SK-N-SH treated with all-trans-retinoic acid at 6 μM for 48 hours (cell line): Measurements from ENCODE around the gene SP7.

ENCODE experiments used
- ATAC-seq: fragments of 200-7000 bp; cut with Tn5 transposase; 3 replicates; pipeline ENCODE4 v1.9.1; 2020; ENCODE audit warnings: mild to moderate bottlenecking, moderate library complexity
- ARNTL ChIP-seq: fragments of 450-650 bp; formaldehyde crosslinking; IDR thresholded peaks from 2 replicates; pipeline ENCODE4 v1.5.0; 2020; ENCODE audit warnings: low read depth, mild to moderate bottlenecking, moderate library complexity, borderline replicate concordance
- BACH2 ChIP-seq: fragments of 250-450 bp; sonication (Bioruptor Pico); IDR thresholded peaks from 2 replicates; pipeline ENCODE4 v1.9.0; 2021; ENCODE audit warnings: mild to moderate bottlenecking, borderline replicate concordance
- CREB5 ChIP-seq: fragments of 250-450 bp; sonication (Bioruptor Pico); IDR thresholded peaks from 2 replicates; pipeline ENCODE4 v1.5.1; 2020; ENCODE audit warnings: low read depth, mild to moderate bottlenecking, moderate library complexity
- CSDC2 ChIP-seq: fragments of 250-450 bp; sonication (Bioruptor Pico); IDR thresholded peaks from 2 replicates; pipeline ENCODE4 v1.5.0; 2020; ENCODE audit warnings: mild to moderate bottlenecking, moderate library complexity
- CSRNP3 ChIP-seq: fragments of 250-450 bp; sonication (Bioruptor Pico); IDR thresholded peaks from 2 replicates; pipeline ENCODE4 v1.5.1; 2021; ENCODE audit warnings: mild to moderate bottlenecking, moderate library complexity
- ESRRG ChIP-seq: fragments of 250-450 bp; sonication (Bioruptor Pico); IDR thresholded peaks from 2 replicates; pipeline ENCODE4 v1.6.1; 2021; ENCODE audit warnings: mild to moderate bottlenecking
- GLIS3 ChIP-seq: fragments of 250-450 bp; sonication (Bioruptor Pico); IDR thresholded peaks from 2 replicates; pipeline ENCODE4 v1.5.0; 2020; ENCODE audit warnings: mild to moderate bottlenecking, moderate library complexity
- ISL1 ChIP-seq: fragments of 250-450 bp; sonication (Bioruptor Pico); IDR thresholded peaks from 2 replicates; pipeline ENCODE4 v2.1.2; 2022; ENCODE audit warnings: mild to moderate bottlenecking, moderate library complexity
- OSR1 ChIP-seq: fragments of 250-450 bp; sonication (Bioruptor Pico); IDR thresholded peaks from 2 replicates; pipeline ENCODE4 v1.8.0; 2022; ENCODE audit warnings: moderate library complexity, mild to moderate bottlenecking, inconsistent platforms
- PATZ1 ChIP-seq: fragments of 250-450 bp; sonication (Bioruptor Pico); IDR thresholded peaks from 2 replicates; pipeline ENCODE4 v1.8.0; 2020; ENCODE audit warnings: mild to moderate bottlenecking, moderate library complexity, borderline replicate concordance
- POU6F1 ChIP-seq: fragments of 250-450 bp; sonication (Bioruptor Pico); IDR thresholded peaks from 2 replicates; pipeline ENCODE4 v1.8.0; 2021; ENCODE audit warnings: low read depth, mild to moderate bottlenecking, moderate library complexity, borderline replicate concordance
- PPARA ChIP-seq: fragments of 250-450 bp; sonication (Bioruptor Pico); IDR thresholded peaks from 2 replicates; pipeline ENCODE4 v1.5.0; 2020; ENCODE audit warnings: mild to moderate bottlenecking, borderline replicate concordance
- RARB ChIP-seq: fragments of 250-450 bp; sonication (Bioruptor Pico); IDR thresholded peaks from 2 replicates; pipeline ENCODE4 v1.8.0; 2021; ENCODE audit warnings: mild to moderate bottlenecking, moderate library complexity
- SNAI2 ChIP-seq: fragments of 250-450 bp; sonication (Bioruptor Pico); IDR thresholded peaks from 2 replicates; pipeline ENCODE4 v1.5.0; 2020; ENCODE audit warnings: mild to moderate bottlenecking, moderate library complexity
- TCF4 ChIP-seq: fragments of 250-450 bp; sonication (Bioruptor Pico); IDR thresholded peaks from 2 replicates; pipeline ENCODE4 v1.8.0; 2021; ENCODE audit warnings: mild to moderate bottlenecking, moderate library complexity, borderline replicate concordance
- TOX ChIP-seq: fragments of 250-450 bp; sonication (Bioruptor Pico); IDR thresholded peaks from 2 replicates; pipeline ENCODE4 v1.8.0; 2021; ENCODE audit warnings: mild to moderate bottlenecking, moderate library complexity, borderline replicate concordance
- TSHZ2 ChIP-seq: fragments of 250-450 bp; sonication (Bioruptor Pico); IDR thresholded peaks from 2 replicates; pipeline ENCODE4 v1.5.0; 2020; ENCODE audit warnings: mild to moderate bottlenecking, moderate library complexity
- ZC3H10 ChIP-seq: fragments of 250-450 bp; sonication (Bioruptor Pico); IDR thresholded peaks from 2 replicates; pipeline ENCODE4 v1.5.1; 2021; ENCODE audit warnings: mild to moderate bottlenecking, moderate library complexity
- ZFP3 ChIP-seq: fragments of 250-450 bp; sonication (Bioruptor Pico); IDR thresholded peaks from 2 replicates; pipeline ENCODE4 v1.5.0; 2020; ENCODE audit warnings: mild to moderate bottlenecking, moderate library complexity
- ZFP30 ChIP-seq: fragments of 450-650 bp; formaldehyde crosslinking; IDR thresholded peaks from 2 replicates; pipeline ENCODE4 v1.5.0; 2022; ENCODE audit warnings: mild to moderate bottlenecking, moderate library complexity
- ZNF565 ChIP-seq: fragments of 450-650 bp; formaldehyde crosslinking; conservative IDR thresholded peaks from 2 replicates; pipeline ENCODE4 v1.5.0; 2020; ENCODE audit warnings: low read depth, mild to moderate bottlenecking, moderate library complexity
- ZNF70 ChIP-seq: fragments of 450-650 bp; formaldehyde crosslinking; IDR thresholded peaks from 2 replicates; pipeline ENCODE4 v1.5.0; 2020; ENCODE audit warnings: mild to moderate bottlenecking, moderate library complexity
- ZNF8 ChIP-seq: fragments of 450-650 bp; formaldehyde crosslinking; IDR thresholded peaks from 2 replicates; pipeline ENCODE4 v1.5.0; 2020; ENCODE audit warnings: mild to moderate bottlenecking, moderate library complexity

SP7 gene

GRCh38 chr12:53300187-53300586 lies 36.0 kb downstream of the SP7 start:
- ATAC-seq = peak; percentile 31
- TF ChIP-seq BACH2 (CRISPR knock-in tag) = no peak
- TF ChIP-seq GLIS3 (CRISPR knock-in tag) = no peak
- TF ChIP-seq RARB (CRISPR knock-in tag) = no peak
- no peak for TF ChIP-seq ZNF8
- no peak for TF ChIP-seq ESRRG
- TF ChIP-seq ZC3H10 (CRISPR knock-in tag) = no peak
- TF ChIP-seq ZNF70 (CRISPR knock-in tag) = no peak
- TF ChIP-seq TCF4 = no peak
- TF ChIP-seq POU6F1 (CRISPR knock-in tag) = no peak
- no peak for TF ChIP-seq OSR1 (CRISPR knock-in tag)

GRCh38 chr12:53299454-53300180 lies 36.5 kb downstream of the SP7 start, which contains the start of gene MYG1:
Gene MYG1 (plus strand): TSS chr12:53299695. CDS start chr12:53299738, 43 bp downstream.
- ATAC-seq = peak; percentile 84
- TF ChIP-seq ZFP30 (CRISPR knock-in tag) = no peak
- no peak for TF ChIP-seq SNAI2 (CRISPR knock-in tag)
- no peak for TF ChIP-seq PATZ1 (CRISPR knock-in tag)
- 0 out of 2 replicates have a peak, but pooled peaks have one; percentile 45 for TF ChIP-seq CSDC2 (CRISPR knock-in tag)
- no peak for TF ChIP-seq ZC3H10 (CRISPR knock-in tag)
- TF ChIP-seq TCF4 = no peak
- TF ChIP-seq CSRNP3 = no peak
- TF ChIP-seq ESRRG = no peak
- no peak for TF ChIP-seq ZNF8
- TF ChIP-seq GLIS3 (CRISPR knock-in tag) = 0 out of 2 replicates have a peak, but pooled peaks have one; percentile 66
- TF ChIP-seq PPARA (CRISPR knock-in tag) = no peak
- TF ChIP-seq ZFP3 (CRISPR knock-in tag) = peak; percentile 97
- no peak for TF ChIP-seq ZNF70 (CRISPR knock-in tag)
- TF ChIP-seq ISL1 (CRISPR knock-in tag) = no peak
- no peak for TF ChIP-seq BACH2 (CRISPR knock-in tag)
- 0 out of 2 replicates have a peak, but pooled peaks have one; percentile 6 for TF ChIP-seq CREB5
- no peak for TF ChIP-seq TSHZ2 (CRISPR knock-in tag)
- TF ChIP-seq TOX (CRISPR knock-in tag) = no peak
- 0 out of 2 replicates have a peak, but pooled peaks have one; percentile 42 for TF ChIP-seq POU6F1 (CRISPR knock-in tag)
- TF ChIP-seq RARB (CRISPR knock-in tag) = no peak; the same call in 1 of the 2 replicates
- no peak for TF ChIP-seq ZNF565
- no peak for TF ChIP-seq ARNTL
- TF ChIP-seq OSR1 (CRISPR knock-in tag) = no peak
